ENCODE results near the gene DISC1.

- TF ChIP-seq, protein P1, sequence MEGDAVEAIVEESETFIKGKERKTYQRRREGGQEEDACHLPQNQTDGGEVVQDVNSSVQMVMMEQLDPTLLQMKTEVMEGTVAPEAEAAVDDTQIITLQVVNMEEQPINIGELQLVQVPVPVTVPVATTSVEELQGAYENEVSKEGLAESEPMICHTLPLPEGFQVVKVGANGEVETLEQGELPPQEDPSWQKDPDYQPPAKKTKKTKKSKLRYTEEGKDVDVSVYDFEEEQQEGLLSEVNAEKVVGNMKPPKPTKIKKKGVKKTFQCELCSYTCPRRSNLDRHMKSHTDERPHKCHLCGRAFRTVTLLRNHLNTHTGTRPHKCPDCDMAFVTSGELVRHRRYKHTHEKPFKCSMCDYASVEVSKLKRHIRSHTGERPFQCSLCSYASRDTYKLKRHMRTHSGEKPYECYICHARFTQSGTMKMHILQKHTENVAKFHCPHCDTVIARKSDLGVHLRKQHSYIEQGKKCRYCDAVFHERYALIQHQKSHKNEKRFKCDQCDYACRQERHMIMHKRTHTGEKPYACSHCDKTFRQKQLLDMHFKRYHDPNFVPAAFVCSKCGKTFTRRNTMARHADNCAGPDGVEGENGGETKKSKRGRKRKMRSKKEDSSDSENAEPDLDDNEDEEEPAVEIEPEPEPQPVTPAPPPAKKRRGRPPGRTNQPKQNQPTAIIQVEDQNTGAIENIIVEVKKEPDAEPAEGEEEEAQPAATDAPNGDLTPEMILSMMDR (IDR thresholded peaks at IDR 0.05; ENCODE audit: low read depth, low read length): no peak
- TF ChIP-seq POLR2A (IDR thresholded peaks at IDR 0.05; ENCODE audit: extremely low read depth, insufficient read length) (no peak), MYC (IDR thresholded peaks at IDR 0.05; ENCODE audit: low read depth, low read length) (no peak)
- TF ChIP-seq, protein P2, sequence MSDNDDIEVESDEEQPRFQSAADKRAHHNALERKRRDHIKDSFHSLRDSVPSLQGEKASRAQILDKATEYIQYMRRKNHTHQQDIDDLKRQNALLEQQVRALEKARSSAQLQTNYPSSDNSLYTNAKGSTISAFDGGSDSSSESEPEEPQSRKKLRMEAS (IDR thresholded peaks at IDR 0.05; ENCODE audit: low read depth, low read length): no peak
Measured at GRCh38 chr1:232090816-232091215, 464.2 kb downstream of the DISC1 start.

Measured in NB4 (cell line).